ENCODE data around the gene TGFB1. TPM values are rescaled to one million over a fixed set of nuclear protein-coding genes. Genes with fewer than 3 reads are reported as not detected.

TGFB1 gene
- total and polyA plus RNA-seq, 2 of the 13 experiments (the other 11 are each of a cell fraction or from before 2014, with no cell fraction given): 4.1 to 5.4 TPM

- TF ChIP-seq CAMTA2 (CRISPR knock-in tag; IDR thresholded peaks at IDR 0.05; ENCODE audit: borderline replicate concordance) (no peak), TRIM24 (CRISPR knock-in tag; IDR thresholded peaks at IDR 0.05) (no peak), JUNB (CRISPR knock-in tag; IDR thresholded peaks at IDR 0.05; ENCODE audit: borderline replicate concordance) (peak; percentile 59; the same call in 1 of the 2 replicates), NAIF1 (CRISPR knock-in tag; IDR thresholded peaks at IDR 0.05; ENCODE audit: borderline replicate concordance) (no peak), ZFP36L1 (CRISPR knock-in tag; IDR thresholded peaks at IDR 0.05) (no peak), DPF2 (CRISPR knock-in tag; IDR thresholded peaks at IDR 0.05; ENCODE audit: borderline replicate concordance, low read depth) (peak; percentile 45; the same call in 1 of the 2 replicates), ZNF329 (CRISPR knock-in tag; IDR thresholded peaks at IDR 0.05; ENCODE audit: low read depth) (no peak), DZIP1 (CRISPR knock-in tag; IDR thresholded peaks at IDR 0.05) (no peak), E2F1 (CRISPR knock-in tag; IDR thresholded peaks at IDR 0.05) (no peak), YY1 (IDR thresholded peaks at IDR 0.05; ENCODE audit: insufficient read depth, insufficient replicate concordance, low read depth, low read length) (peak; percentile 70), DBP (CRISPR knock-in tag; IDR thresholded peaks at IDR 0.05; ENCODE audit: not compliant biosample characterization) (no peak), ZNF639 (CRISPR knock-in tag; conservative IDR thresholded peaks at IDR 0.05) (no peak), MYC (CRISPR knock-in tag; IDR thresholded peaks at IDR 0.05; ENCODE audit: borderline replicate concordance) (0 out of 2 replicates have a peak, but pooled peaks have one; percentile 33), SP1 (IDR thresholded peaks at IDR 0.05) (no peak), SP1 (CRISPR knock-in tag; IDR thresholded peaks at IDR 0.05) (peak; percentile 59; the same call in 1 of the 2 replicates), KAT7 (CRISPR knock-in tag; IDR thresholded peaks at IDR 0.05; ENCODE audit: borderline replicate concordance) (no peak), TIGD3 (CRISPR knock-in tag; IDR thresholded peaks at IDR 0.05; ENCODE audit: borderline replicate concordance) (no peak)
- TF ChIP-seq, protein P1, sequence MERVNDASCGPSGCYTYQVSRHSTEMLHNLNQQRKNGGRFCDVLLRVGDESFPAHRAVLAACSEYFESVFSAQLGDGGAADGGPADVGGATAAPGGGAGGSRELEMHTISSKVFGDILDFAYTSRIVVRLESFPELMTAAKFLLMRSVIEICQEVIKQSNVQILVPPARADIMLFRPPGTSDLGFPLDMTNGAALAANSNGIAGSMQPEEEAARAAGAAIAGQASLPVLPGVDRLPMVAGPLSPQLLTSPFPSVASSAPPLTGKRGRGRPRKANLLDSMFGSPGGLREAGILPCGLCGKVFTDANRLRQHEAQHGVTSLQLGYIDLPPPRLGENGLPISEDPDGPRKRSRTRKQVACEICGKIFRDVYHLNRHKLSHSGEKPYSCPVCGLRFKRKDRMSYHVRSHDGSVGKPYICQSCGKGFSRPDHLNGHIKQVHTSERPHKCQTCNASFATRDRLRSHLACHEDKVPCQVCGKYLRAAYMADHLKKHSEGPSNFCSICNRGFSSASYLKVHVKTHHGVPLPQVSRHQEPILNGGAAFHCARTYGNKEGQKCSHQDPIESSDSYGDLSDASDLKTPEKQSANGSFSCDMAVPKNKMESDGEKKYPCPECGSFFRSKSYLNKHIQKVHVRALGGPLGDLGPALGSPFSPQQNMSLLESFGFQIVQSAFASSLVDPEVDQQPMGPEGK (CRISPR knock-in tag; IDR thresholded peaks at IDR 0.05): peak; percentile 97
These were observed 30.1 kb downstream of the TGFB1 start (continued) for GRCh38 chr19:41323430-41324125.

Data from HepG2 (cell line).